Fibroblast of mammary gland (primary cell): Measurements from ENCODE around the gene OLFM4.

ENCODE experiments used
- DNase-seq: peaks from one replicate; pipeline ENCODE4 v3.0.0-alpha.2; 2010; ENCODE audit warnings: low read depth
- H3K4me3 ChIP-seq: 2 replicates; pipeline ENCODE4 v1.5.1; 2011; ENCODE audit warnings: low read depth, mild to moderate bottlenecking, low read length, moderate library complexity; ENCODE audit not compliant: control insufficient read depth
- CTCF ChIP-seq: conservative IDR thresholded peaks from 2 replicates; pipeline ENCODE4 v1.5.1; 2011; ENCODE audit warnings: low read depth, low read length, inconsistent platforms; ENCODE audit not compliant: control insufficient read depth, insufficient read depth

OLFM4 gene

GRCh38 chr13:53060840-53061490, 32.4 kb downstream of the OLFM4 start:
- no peak for DNase-seq
- no peak for TF ChIP-seq CTCF
- H3K4me3 ChIP-seq, result no peak overlapping the region

GRCh38 chr13:53064731-53065130, 36.1 kb downstream of the OLFM4 start:
- DNase-seq, result peak; percentile 8
- TF ChIP-seq CTCF, result no peak
- H3K4me3 ChIP-seq, result no peak overlapping the region

GRCh38 chr13:53066411-53066810, 37.8 kb downstream of the OLFM4 start:
- no peak overlapping the region for H3K4me3 ChIP-seq
- no peak for TF ChIP-seq CTCF
- DNase-seq, result no peak

- DNase-seq, result no peak
- H3K4me3 ChIP-seq, result no peak overlapping the region
- TF ChIP-seq CTCF, result no peak
Observed at GRCh38 chr13:53068585-53069520, 40.2 kb downstream of the OLFM4 start.

- DNase-seq, result no peak
- TF ChIP-seq CTCF, result no peak
- no peak overlapping the region for H3K4me3 ChIP-seq
Observed at GRCh38 chr13:53069800-53070199, 41.2 kb downstream of the OLFM4 start.

- no peak for TF ChIP-seq CTCF
- DNase-seq, result no peak
- no peak overlapping the region for H3K4me3 ChIP-seq
Observed at GRCh38 chr13:53073711-53074110, 45.1 kb downstream of the OLFM4 start.
